Left ventricle myocardium superior (tissue), 1 donor: ENCODE data around the gene CCNL1. TPM values are rescaled to one million over a fixed set of nuclear protein-coding genes. Genes with fewer than 3 reads are reported as not detected.

Source experiments
- ATAC-seq: fragments of 200-7000 bp; cut with Tn5 transposase; one replicate; pipeline ENCODE4 v1.9.1; 2020; ENCODE audit warnings: mild to moderate bottlenecking, moderate library complexity
- DNase-seq: peaks from one replicate; pipeline ENCODE4 v3.0.0-alpha.2; 2020
- intact Hi-C: fragments of 100-400 bp; cut with micrococcal nuclease; formaldehyde crosslinking; loops from one replicate; pipeline ENCODE4 v1.11.0; 2022
- total RNA-seq: library from RNA; stranded (reverse); fragmentation: NEBNext Ultra II Directional; extraction: Animal tissue kit (Norgen Biotek cat#: 25700); gene quantifications from one replicate; pipeline ENCODE4 v1.2.1, GENCODE V29; 2021
- donor health status: DM: no; HTN: yes; CAD: no; lungs with severe emphysema.

Gene CCNL1
- total RNA-seq, 1 donor from 2014 or later, result 30.7 TPM

- ATAC-seq (no peak), DNase-seq (no peak)
- intact Hi-C loops, result no loop called here
Measured at GRCh38 chr3:157098121-157098822, 61.7 kb downstream of the CCNL1 start.
